Activated naive CD4-positive, alpha-beta T cell treated with anti-CD3 and anti-CD28 coated beads, Interleukin-2, amount 50 U/mL, for 72 hours (primary cell): ENCODE results near the gene PHAF1. TPM values are rescaled to one million over a fixed set of nuclear protein-coding genes. Genes with fewer than 3 reads are reported as not detected.

Experiments
- ATAC-seq, 2 donors: fragments of 150-1000 bp; cut with Tn5 transposase; 2 replicates each; pipeline ENCODE4 v1.10.0; 2021; ENCODE audit warnings: mild to moderate bottlenecking in 2 of 2, moderate library complexity in 2 of 2
- DNase-seq, 2 donors: peaks; one replicate each; pipeline ENCODE4 v3.0.0; 2021 to 2022; ENCODE audit warnings: low spot score in 2 of 2
- H3K27ac Mint-ChIP-seq, 2 donors: one replicate each; pipeline ENCODE4 v1.8.0; 2022; ENCODE audit warnings: mild to moderate bottlenecking in 2 of 2, mixed read lengths in 2 of 2
- H3K36me3 Mint-ChIP-seq, 2 donors: one replicate each; pipeline ENCODE4 v1.8.0; 2022; ENCODE audit warnings: mixed read lengths in 2 of 2
- H3K9me3 Mint-ChIP-seq, 2 donors: one replicate each; pipeline ENCODE4 v1.8.0; 2022; ENCODE audit warnings: mixed read lengths in 2 of 2
- total RNA-seq, 2 donors: library from RNA; stranded (reverse); gene quantifications; one replicate each; pipeline ENCODE4 v1.2.3, GENCODE V29; 2022

Gene PHAF1
- total RNA-seq, 2 donors from 2014 or later: 15.6 to 16.6 TPM

DNA sequence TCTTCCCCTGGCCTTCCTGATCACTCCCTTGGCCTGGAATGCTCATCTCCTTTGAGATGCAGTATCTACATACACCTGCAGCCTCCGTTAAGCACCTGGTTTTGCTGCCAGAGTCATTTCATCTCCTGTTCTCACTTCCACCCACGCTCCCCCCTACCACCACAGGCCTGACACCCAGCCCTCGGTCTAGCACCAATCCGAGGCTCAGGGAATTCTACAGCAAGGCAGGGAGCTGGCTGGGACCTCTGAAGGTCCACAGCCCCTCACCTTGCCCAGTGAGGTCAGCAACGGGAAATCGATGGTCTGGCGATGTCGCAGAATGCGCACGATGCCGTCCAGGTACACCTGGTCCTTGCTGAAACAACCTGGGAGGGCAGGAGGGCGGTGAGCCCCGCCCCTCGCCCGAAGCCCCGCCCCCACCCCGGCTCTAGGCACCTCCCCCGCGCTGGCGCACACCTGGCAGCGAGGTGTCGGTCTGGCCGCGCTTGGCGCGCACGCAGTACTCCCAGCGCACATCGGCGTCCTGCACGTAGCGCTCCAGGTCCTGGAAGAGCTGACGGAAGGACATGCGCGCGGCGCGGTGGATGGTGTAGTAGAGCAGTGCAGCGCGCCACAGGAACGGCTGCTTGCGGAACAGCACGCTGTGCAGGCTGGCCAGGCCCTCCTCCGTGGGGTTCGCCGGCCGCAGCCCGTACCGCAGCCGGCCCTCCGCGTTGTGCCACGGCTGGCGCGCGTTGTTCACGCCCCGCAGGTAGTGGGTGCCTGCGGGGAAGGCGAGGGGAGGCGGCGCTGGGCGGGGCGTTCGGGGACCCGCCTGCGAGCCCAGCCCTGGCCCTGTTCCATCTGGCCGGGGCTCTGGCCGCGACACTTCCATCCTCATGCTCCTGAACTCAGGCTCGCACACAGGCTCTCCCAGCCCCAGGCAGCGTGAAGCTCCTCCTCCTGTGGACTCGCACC, 68.3 kb downstream of the PHAF1 start:
- no peaks in the 10 kb centered on the region for H3K9me3 Mint-ChIP-seq
- DNase-seq (peak in 1 of 2 donors; percentile 71), ATAC-seq (peak; percentile 19 to 80)
- H3K36me3 Mint-ChIP-seq: peaks cover 0 to 31% of the 10 kb centered on the region in 2 donors
- peak overlapping the region in 1 of 2 donors; percentile 40 for H3K27ac Mint-ChIP-seq

DNA sequence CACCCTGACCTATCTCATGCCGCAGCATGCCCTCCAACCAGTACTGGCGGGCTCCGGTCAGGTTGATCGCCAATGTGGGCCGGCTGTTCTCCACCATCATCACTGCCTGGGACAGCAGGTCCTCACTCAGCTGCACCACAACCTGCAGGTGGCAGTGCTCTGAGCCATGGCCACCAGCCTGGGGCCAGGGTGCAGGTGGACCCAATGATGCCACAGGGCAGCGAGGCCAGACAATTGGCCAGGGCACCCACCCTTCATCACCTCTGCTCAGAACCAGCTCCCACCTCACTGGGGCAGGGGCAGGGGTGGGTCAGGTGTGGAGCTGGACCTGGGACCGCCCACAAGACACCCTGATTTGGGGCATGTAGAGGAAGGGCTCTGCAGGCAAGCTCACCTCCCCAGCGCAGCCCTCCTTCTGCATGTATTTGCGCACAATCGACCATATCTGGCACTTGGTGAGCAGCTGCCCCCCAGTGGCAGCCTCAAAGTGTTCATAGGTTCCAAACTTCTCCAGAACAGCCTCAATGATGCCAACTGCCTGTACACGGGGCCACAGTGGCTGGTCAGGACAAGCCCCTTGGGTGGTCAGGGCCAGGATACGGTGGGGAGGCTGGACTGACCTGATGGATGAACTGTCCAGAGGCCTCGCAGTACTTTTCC, 69.8 kb downstream of the PHAF1 start:
- ATAC-seq (no peak), DNase-seq (no peak)
- peaks cover 0 to 25% of the 10 kb centered on the region in 2 donors for H3K36me3 Mint-ChIP-seq
- H3K9me3 Mint-ChIP-seq: no peaks in the 10 kb centered on the region
- H3K27ac Mint-ChIP-seq: no peak overlapping the region

DNA sequence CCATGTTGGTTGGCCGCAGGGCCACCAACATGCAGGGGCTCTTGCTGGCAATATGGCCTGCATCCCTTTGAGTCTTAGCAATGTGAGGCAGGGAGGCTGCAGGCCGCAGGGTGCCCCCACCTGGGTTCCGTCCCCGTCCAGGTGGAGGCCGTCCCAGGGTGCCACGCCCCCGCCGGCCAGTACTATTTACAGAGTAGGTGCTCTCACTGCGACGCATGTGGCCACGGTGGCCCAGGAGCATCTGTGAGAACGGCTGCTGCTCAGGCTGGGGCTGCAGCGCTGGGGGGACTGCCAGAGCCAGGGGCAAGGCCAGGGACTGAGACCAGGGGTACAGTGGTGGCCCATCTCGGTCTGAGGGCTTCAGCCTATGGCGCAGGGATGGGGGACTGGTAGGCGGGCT, 70.4 kb downstream of the PHAF1 start:
- H3K9me3 Mint-ChIP-seq: no peaks in the 10 kb centered on the region
- peaks cover 0 to 24% of the 10 kb centered on the region in 2 donors for H3K36me3 Mint-ChIP-seq
- DNase-seq (no peak), ATAC-seq (no peak)
- no peak overlapping the region for H3K27ac Mint-ChIP-seq

DNA sequence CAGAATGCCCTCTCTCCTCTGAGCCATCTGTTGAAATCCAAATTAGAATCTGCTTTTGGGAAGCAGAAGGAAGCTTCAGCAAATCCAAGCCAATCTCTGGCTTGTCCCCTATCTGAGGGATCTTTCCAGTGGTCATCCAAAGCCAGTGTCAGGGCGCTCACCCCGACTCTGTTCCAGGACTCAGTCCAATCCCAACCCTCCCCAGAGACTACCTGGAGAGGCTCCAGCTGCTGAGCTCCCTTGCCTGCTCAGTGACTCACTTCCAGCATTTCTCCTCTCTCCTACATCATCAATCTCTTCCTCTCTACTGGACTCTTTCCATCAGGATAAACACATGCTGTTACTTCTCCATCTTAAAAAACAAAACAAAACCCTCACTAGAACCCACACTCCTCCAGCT, 71.6 kb downstream of the PHAF1 start:
- no peaks in the 10 kb centered on the region for H3K9me3 Mint-ChIP-seq

DNA sequence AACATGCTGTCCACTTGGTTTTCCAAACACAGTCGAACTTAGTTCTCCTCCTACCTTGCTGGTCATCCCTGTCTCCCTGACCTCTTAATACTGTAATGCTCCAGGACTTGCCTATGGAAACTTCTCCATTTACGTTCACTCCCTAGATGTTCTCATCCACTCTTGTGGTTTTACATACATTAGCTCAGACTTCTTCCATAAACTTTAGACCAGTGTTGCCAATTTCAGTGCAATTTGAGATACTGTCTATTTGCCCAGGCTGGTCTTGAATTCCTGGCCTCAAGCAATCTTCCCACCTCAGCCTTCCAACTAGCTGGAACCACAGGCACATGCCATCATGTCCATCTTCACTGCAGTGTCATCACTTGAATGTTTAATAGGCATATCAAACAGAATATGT, 72.5 kb downstream of the PHAF1 start:
- no peak overlapping the region for H3K27ac Mint-ChIP-seq
- DNase-seq: no peak
- H3K9me3 Mint-ChIP-seq: no peaks in the 10 kb centered on the region
- ATAC-seq: no peak
- H3K36me3 Mint-ChIP-seq: peaks cover 0 to 11% of the 10 kb centered on the region in 2 donors

More for the DNA sequence above, 71.6 kb downstream of the PHAF1 start:
- peaks cover 0 to 13% of the 10 kb centered on the region in 2 donors for H3K36me3 Mint-ChIP-seq
- no peak for DNase-seq
- ATAC-seq: no peak
- H3K27ac Mint-ChIP-seq: no peak overlapping the region

DNA sequence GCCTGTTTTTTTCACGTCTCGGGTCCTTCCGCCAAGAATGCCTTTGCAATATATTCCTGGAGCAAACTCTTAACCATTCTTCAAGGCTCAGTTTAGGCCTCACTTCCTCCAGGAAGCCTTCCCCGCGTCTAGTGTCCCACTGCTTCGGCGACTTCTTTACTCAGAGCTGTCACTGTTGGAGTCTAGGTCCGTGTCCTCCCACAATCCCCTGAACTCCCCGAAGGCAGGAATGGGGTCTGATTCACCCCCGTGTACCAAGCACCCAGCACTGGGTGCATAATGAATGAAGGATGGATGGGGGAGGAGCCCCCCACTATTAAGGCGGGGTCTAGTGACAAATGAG, 73.5 kb downstream of the PHAF1 start:
- no peaks in the 10 kb centered on the region for H3K9me3 Mint-ChIP-seq
- no peak overlapping the region for H3K27ac Mint-ChIP-seq
- peaks cover 0 to 6% of the 10 kb centered on the region in 2 donors for H3K36me3 Mint-ChIP-seq
- no peak for ATAC-seq
- no peak for DNase-seq

DNA sequence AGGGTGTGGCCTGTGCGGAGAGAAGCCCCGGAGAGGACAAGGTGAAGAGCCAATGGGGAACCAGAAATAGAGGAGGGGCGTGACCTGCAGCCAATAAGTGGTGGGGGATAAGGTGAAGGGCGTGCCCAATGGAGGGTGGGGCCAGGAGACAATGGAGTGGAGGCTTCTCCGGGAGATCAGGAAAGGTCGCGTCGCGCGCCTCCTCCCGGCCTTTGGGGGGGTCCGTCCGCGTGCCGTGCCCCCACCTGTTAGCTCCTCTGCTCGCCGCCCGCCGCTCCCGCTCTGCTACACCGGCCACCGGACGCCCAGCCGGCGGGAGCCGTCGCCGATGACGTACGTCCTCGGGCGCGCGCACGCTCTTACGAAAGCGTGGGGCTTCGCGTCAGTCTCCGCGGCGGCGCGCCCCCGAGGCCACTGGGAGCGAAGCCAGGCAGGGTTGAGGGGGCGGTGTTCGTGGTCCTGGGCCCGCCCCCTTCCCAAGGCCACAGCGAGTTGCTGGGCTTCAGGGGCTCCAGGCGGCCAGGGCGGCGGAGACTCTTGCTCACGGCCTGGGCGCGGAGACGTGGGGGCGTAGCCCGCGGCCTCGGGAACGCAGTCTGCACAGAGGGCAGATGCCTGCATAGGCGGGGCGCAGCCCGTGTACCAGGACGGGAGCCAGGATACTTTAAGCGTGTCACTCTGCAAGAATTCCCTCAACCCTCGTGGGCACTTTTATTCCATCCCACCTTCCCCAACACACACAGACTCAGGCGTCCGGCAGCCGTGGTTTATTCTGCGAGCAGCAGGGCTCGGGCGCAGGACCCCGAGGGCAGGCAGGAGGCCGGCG, 74.1 kb downstream of the PHAF1 start, which contains the start of gene MATCAP1:
Gene MATCAP1, minus strand, starts transcription at position 337 of the 826 bp plus-strand sequence. CDS start 3,353 bp downstream, outside the sequence.
- Mint-ChIP-seq H3K36me3 (peaks cover 0 to 3% of the 10 kb centered on the region in 2 donors), H3K27ac (no peak within 1 kb of the TSS), H3K9me3 (no peaks in the 10 kb centered on the region)
- peak; percentile 93 to 94 for DNase-seq
- peak; percentile 96 to 97 for ATAC-seq

DNA sequence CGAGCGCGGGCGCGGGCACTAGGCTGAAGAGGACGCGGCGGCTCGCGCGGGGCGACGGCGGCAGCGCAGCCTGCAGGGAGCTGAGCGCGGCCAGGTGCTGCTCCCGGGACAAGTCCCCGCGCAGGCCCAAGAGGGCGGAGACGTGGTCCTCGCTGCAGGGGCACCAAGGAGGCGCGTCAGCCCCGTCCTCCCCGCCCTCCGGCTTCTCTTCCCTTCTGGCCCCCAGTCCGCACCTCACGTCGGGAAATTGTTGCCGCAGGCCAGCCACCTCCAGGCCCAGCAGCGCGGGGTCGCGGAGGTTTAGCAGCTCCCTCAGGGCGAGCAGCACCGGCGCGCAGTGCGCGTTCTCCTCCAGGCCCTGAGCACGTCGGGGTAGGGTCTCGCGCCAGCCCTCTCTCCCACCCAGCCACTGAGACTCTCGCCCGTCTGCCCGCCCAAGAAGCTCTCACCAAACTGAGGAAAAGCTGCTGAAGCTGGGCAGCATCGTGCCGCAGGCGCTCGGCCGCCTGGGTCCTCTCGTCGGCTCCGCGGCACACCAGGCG, 74.8 kb downstream of the PHAF1 start:
- peak; percentile 5 to 12 for ATAC-seq
- Mint-ChIP-seq H3K27ac (no peak overlapping the region), H3K9me3 (no peaks in the 10 kb centered on the region), H3K36me3 (no peaks in the 10 kb centered on the region)
- no peak for DNase-seq

DNA sequence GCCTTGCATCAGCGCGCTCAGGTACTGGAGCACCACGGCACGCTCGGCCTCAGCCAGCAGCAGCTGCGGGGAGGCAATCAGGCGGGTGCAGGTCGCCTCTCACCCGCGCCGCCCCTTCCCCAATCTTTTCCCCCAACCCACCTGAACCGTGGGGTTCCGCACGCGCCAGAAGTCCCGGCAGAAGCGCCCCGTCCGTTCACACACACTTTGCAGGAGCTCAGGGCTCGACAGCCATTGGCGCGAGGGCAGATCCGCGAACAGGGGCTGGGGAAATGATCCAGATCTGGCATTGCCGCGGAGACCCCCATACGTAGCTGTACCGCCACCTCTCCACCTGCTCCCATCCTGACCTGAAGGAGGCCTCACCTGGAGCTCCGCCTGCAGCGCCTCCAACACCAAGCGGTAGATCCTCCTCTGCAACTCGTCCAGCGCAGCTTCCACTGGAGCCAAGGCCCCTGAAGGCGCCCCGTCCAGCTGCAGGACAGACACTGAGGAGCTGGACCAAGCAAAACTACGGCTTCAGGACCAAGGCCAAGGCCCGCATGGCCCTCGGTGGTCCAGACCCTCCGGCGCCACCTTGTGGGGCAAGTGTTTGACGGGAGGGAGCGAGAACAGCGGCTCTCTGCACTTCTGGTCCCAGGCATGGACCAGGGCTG, 75.4 kb downstream of the PHAF1 start:
- Mint-ChIP-seq H3K9me3 (no peaks in the 10 kb centered on the region), H3K27ac (peak overlapping the region in 1 of 2 donors; percentile 68), H3K36me3 (no peaks in the 10 kb centered on the region)
- DNase-seq: peak; percentile 74 to 91
- ATAC-seq: peak in 1 of 2 donors; percentile 26

DNA sequence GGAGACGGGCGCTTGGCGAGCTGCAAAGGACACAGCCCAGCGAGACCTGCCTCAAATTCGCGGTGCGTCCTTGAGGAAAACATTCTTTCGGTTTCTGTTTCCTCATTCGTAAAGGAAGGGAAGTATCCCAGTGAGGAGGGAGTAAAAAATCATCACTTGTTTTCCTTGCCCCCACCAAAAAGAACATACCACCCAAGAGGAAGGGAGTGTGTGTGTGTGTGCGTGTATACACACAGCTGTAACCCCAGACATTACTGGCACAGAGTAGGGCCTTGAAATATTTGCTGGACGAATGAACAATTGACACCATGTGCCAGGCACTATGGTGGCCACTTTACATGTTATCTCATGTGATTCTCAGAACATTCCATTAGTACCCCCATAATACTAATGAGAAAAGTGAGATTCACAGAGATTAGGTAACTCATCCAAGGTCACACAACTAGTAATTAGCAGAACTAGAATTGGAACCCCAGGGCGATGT, 76.0 kb downstream of the PHAF1 start:
- no peaks in the 10 kb centered on the region for H3K36me3 Mint-ChIP-seq
- no peaks in the 10 kb centered on the region for H3K9me3 Mint-ChIP-seq
- ATAC-seq (no peak), DNase-seq (no peak)
- no peak overlapping the region for H3K27ac Mint-ChIP-seq

DNA sequence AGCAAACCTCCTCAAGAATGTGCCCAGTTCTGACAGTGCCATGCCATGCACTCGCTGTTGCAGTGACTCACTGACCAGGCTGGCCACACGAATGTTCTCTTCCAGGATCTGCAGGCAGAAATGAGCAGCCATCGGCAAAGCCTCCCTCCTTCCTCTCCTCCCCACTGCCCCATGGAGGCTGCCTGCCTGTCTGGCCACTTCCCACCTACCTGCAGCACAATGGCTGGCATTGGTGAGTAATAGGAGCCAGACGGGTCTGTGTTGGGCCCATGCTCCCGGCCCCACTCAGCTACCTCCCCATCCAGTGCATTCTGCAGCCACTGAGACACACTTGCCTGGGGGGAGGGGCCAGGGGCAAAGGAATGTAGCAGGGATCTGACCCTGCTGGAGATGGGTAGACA, 76.8 kb downstream of the PHAF1 start:
- H3K36me3 Mint-ChIP-seq: peaks cover 0 to 5% of the 10 kb centered on the region in 2 donors
- H3K9me3 Mint-ChIP-seq: no peaks in the 10 kb centered on the region
- no peak for ATAC-seq
- H3K27ac Mint-ChIP-seq: no peak overlapping the region
- DNase-seq: no peak

DNA sequence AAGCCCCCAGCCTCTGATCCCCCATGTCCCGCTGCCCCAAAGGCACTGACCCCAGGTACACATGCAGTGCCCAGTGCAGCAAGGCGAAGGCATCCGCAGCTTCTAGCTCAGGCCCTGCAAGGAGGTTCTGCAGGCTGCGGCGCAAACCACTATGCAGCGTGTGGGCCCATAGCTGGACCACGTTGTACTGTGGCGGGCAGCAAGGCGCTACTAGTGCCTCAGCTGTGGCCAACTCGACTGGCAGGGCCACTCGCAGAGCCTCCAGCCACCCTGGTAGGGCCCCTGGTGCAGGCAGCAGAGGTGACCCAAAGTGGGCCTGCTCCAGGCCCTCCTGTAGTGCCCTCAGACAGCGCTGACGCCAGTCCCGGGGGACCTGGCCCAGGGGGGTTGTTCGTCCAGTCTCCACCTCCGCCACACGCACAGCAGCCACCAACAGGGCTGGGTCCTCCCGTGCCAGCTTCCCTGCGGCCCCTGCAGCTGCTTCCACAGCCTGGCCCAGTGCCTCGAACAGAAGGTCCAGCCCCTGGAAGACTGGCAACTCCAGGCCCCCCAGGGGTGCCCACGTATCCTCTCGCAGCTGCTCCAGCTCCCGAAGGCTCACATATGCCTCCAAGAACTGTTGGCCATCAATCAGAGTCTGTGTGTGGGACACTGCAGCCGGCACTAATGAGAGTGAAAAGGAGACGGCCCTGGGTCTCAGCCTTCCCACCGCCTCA, 77.6 kb downstream of the PHAF1 start:
- Mint-ChIP-seq H3K9me3 (no peaks in the 10 kb centered on the region), H3K36me3 (peaks cover under 1 to 9% of the 10 kb centered on the region in 2 donors), H3K27ac (no peak overlapping the region)
- DNase-seq (no peak), ATAC-seq (no peak)

DNA sequence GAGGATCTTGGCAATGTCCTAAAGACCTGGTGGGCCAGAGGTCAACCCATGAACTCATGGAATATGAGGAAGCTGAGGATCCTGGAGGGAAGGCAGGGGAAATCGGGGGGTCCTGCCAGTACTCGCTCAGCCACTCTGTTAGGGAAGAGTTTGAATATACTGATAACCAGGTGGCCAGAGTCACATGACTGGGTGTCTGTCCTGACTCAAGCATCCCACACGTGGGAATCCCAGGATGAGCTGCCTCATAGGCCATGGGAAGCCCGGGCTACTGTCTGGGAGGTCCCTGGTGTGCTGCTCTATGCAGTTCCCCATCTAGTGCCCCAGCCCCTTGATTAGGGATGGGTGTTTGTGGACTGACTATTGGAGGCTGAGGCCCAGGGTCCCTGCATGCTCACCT, 78.6 kb downstream of the PHAF1 start:
- Mint-ChIP-seq H3K27ac (no peak overlapping the region), H3K9me3 (no peaks in the 10 kb centered on the region), H3K36me3 (peaks cover 6 to 18% of the 10 kb centered on the region in 2 donors)
- DNase-seq (no peak), ATAC-seq (no peak)

DNA sequence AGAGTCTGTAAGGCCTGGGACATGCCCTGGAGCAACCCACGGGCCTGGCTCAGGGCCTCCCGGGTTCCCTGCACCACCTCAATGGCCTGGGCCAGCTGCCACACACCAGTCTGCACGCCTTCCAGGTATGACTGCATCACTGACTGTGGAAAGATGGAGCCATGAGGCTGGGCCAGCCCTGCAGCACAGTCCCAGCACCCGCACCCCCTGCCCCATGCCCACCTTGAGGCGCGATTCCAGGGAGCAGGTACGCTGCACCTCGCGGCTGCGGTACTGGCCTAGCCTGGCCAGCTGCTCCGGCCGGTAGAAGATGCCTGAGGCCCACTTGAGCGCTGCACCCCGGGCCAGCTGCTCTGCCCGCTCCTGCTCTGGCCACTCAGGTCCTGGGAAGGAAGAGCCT, 79.1 kb downstream of the PHAF1 start:
- no peak overlapping the region for H3K27ac Mint-ChIP-seq
- no peak for ATAC-seq
- no peaks in the 10 kb centered on the region for H3K9me3 Mint-ChIP-seq
- H3K36me3 Mint-ChIP-seq: peaks cover 7 to 22% of the 10 kb centered on the region in 2 donors
- no peak for DNase-seq

DNA sequence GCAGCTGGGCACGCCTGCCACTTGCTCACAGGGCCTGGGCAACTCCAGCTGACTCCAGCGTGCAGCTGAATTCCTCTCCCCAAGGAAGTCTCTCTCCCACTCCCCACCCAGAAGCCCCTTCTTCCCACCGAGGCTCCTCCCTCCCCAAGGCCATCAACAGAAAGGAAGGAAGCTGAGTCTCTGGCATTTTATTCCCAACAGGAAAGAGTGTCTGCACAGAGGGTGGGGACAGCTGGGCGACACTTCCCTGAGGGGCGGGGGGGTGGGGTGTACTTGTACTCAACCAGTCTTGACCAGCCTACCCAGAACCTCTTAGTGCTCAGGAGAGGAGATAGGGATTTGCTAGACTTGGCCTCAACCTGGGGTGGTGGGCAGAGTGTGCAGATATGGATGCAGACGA, 80.3 kb downstream of the PHAF1 start, which contains the start of gene EXOC3L1:
Gene EXOC3L1, minus strand, starts transcription at position 96 of the 400 bp plus-strand sequence. CDS start 460 bp downstream, outside the sequence.
- Mint-ChIP-seq H3K36me3 (peaks cover 13 to 27% of the 10 kb centered on the region in 2 donors), H3K9me3 (no peaks in the 10 kb centered on the region), H3K27ac (peak within 1 kb of the TSS in 1 of 2 donors; percentile 92)
- ATAC-seq (no peak), DNase-seq (no peak)
